Stimulated activated CD8-positive, alpha-beta memory T cell treated with anti-CD3 and anti-CD28 coated beads, Interleukin-15, amount 100 ng/mL, for 1 hour (primary cell): Measurements from ENCODE around the gene GNLY.
"Not testable (repeated sequence)": the region's sequence is repeated elsewhere in the genome, so short reads cannot be mapped to it uniquely, and the experiment has no call there.

Experiments
- DNase-seq: peaks from one replicate; pipeline ENCODE4 v3.0.0-alpha.2; 2020; ENCODE audit warnings: low read depth

GNLY gene

GRCh38 chr2:85665264-85665937 lies 28.8 kb upstream of the GNLY start:
- no peak for DNase-seq

- no peak for DNase-seq
Observed at GRCh38 chr2:85666016-85666415, 28.1 kb upstream of the GNLY start.

GRCh38 chr2:85666435-85667316 lies 27.5 kb upstream of the GNLY start:
- DNase-seq = no peak

DNA sequence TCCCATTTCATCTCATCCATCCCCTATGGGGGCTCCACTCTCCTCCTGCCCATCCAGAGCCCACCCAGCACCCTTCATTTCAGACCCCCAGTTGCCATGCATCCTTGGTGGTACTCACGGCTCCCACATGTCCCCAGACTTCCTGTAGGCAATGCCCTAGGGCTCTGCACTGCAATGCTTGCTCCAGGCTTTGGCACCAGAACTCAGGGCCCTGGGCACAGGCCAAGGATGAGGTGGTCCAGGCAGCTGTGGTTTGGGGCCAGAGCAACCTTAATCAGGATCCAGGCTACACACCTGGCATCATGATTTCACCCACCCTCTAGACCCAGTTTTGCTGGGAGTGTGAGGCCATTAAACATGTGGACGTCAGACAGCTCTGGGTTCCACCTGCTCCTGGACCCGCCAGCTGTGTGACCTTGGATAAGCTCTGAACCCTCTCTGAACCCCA lies 26.6 kb upstream of the GNLY start:
- DNase-seq = no peak

DNA sequence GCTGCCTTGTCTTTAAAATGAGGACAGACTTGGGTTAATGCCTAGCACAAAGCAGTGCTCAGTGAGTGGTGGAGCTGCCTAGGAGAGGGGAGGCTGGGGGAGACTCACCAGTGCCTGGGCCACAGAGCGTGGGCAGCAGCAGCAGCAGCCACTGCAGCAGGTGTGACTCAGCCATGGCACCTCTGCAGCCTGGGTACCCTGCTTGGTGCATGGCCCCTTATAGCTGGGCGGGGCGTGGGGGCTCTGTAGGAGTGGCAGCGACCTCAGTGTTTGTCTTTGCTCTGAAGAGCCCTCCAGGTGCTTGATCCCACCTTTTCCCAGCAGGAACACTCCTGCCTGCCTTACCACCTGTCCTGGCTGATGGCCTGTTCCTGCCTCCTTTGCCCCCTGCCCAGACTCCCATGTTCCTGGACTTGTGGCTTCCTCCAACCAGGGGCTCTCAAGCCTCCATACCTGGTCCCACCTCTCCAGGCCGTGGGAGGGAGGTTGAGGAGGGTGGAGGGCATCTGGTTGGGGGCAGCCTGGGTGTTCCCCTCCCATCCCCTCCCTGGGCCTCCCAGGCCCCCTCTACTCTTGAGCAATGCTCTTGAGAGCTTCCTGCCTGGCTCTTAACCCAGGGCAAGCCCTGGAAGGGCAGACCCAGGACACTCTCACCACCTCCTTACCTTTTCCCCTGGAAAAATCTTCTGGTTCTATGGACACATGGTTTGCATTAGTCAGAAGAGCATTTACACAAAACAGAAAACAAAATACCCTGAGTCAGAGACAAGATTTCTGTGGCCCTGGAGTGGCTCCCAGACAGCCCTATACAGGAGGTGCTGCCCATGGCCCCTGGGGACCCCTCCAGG lies 25.9 kb upstream of the GNLY start, which contains the start of gene SFTPB:
SFTPB (minus strand) TSS at position 191 of the 848 bp plus-strand sequence; CDS start at position 175, 16 bp downstream.
- no peak for DNase-seq

- no peak for DNase-seq
Observed at GRCh38 chr2:85668857-85669142, 25.4 kb upstream of the GNLY start.

GRCh38 chr2:85669549-85669948 lies 24.6 kb upstream of the GNLY start:
- no peak for DNase-seq

GRCh38 chr2:85670416-85670815 lies 23.7 kb upstream of the GNLY start:
- DNase-seq = not testable (repeated sequence)

DNA sequence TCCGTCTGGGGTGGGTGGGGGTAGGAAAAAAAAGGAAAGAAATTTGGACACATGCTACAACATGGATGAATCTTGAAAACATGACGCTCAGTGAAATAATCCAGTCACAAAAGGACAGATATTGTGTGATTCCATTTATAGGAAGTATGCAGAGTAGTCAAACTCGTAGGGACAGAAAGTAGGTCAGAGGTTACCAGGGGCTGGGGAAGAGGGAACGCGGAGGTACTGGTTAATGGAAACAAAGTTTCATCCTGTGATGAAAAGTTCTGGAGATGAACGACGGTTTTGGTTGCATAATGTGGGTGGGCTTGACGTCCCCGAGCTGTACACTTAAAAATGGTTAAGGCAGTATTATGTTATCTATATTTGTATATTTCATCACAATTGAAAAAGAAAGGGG lies 21.7 kb upstream of the GNLY start:
- no peak for DNase-seq

DNA sequence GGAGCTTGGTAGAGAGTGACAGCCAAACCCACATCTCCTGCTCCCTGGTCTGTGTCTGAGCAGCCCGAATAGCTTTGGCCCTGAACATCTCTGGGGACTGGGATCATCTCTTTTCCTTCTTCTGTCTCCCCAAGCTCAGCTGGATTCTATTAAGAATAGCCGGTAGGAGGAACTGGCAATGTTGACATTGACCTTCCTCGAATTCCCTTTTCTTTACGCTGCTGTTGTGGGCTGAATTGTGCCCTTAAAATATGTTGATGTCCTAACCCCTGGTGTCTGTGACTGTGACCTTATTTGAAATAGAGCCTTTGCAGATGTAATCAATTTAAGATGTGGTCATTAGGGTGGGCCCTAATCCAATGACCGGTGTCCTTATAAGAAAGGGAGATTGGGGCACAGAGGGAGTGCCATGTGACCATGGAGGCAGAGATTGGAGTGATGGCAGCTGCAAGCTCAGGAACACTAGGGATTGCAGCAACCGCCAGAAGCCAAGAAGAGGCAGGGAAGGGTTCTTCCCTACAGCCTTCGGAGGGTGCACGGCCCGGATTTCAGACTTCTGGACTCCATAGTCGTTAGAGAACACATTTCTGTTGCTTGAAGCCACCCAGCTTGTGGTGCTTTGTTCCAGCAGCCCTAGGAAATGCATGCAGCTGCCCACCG lies 20.3 kb upstream of the GNLY start:
- DNase-seq = no peak

DNA sequence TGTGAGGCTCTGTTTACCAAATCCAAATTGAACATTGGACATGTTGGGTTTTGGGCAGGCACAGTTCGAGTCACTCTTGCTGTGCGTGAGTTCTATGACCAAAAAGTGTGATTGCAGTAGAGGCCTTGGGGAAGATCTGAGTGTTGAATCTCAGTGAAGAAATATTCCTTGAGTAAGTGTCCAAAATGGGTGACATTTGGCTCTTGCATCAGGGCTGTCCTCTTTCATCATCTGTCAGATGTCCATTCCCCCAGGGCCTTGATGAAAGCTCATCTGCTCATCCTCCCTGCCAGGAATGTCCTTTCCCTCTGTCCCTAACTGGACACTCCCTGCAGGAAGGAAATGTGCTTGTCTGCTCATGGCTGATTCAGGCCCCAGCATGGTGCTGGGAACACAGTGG lies 19.7 kb upstream of the GNLY start:
- no peak for DNase-seq

- no peak for DNase-seq
Observed at GRCh38 chr2:85675427-85675826, 18.7 kb upstream of the GNLY start.

DNA sequence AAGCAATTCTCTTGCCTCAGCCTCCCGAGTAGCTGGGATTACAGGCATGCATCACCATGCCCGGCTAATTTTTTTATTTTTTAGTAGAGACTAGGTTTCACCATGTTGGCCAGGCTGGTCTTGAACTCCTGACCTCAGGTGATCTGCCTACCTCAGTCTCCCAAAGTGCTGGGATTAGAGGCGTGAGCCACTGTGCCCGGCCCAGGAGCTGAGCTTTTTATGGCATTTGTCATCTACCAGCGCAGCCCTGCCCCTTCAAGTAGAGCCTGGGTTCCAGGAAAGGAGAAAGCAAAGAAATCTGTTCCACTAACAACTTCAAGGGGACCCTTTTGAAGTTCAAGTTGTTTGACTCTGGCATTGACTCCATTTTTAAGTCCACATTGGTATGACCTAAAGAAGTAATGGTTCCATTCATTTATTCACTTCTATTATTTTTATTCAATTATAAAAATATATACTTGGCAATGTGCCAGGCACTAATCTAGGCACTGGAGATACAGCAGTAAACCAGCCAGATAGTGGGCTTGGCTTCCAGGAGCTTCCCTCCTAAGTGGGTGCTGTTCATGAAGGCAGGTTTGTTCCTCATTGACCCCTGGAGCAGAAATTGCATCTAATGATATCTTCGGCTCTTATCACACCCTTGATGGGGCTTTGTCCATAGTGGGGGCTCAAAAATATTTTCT lies 18.2 kb upstream of the GNLY start:
- DNase-seq = no peak

DNA sequence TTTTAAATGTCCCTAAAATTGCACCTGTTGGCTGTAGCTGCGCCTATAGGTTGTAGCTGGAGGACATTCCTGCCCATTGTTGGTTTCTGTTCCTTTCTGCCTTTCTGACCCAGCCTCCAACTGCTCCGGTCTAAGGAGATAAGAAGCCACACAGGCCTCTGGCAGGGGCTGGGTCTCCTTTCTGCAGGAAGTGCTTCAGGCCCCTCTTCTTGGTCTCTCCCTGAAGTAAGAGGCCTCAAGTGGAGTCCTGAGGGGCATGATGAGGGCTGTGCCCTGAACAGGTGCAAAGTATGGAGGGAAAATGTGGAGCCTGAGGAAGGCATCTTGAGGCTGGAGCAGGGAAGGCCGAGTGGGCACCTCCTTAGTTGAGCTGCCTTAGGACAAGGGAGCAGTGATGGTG lies 15.8 kb upstream of the GNLY start:
- DNase-seq = no peak

DNA sequence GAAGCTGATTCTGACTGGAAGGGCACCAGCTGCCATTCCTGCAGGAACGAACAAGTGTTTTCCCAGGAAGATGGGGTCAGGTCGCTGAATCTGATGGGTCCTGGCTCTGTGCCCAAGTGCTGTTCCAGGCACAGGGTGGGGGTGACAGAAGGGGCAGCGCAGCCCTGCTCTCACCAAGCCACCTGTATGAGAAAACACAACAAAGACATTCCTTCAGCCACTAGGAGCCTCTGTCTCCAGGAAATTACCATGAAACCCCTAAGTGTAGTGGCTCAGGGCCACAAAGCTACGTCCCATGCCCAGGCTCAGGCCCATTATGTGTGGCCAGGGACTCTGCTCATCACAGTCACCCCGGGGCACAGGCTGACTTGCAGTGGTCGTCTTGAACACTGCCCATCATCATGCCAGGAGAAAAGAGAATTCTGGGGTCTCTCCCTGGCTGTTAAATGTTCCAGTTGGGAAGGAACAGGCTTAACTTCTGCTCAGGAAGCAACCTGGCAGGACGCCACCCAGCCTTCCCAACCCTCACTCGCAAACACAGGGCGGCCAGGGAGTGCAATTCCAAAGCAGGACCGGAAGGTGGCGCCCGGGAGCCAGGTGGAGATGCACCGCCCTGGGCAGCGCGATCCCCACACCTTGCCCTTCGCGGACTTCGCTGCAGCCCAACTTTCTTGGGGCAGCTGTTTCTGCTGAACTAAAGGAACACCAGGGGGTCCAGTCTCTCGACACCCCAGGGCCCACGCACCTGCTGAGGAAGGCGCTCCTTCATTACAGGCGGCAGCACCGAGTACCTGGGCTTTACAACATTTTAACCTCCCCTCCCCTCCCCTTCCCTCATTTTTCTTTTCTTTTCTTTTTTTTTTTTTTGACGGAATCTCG lies 15.1 kb upstream of the GNLY start:
- peak; percentile 51 for DNase-seq

GRCh38 chr2:85680707-85681371 lies 13.3 kb upstream of the GNLY start:
- DNase-seq = no peak

- DNase-seq = no peak
Observed at GRCh38 chr2:85681372-85681763, 12.8 kb upstream of the GNLY start.

- DNase-seq = no peak
Observed at GRCh38 chr2:85681776-85682175, 12.4 kb upstream of the GNLY start.

DNA sequence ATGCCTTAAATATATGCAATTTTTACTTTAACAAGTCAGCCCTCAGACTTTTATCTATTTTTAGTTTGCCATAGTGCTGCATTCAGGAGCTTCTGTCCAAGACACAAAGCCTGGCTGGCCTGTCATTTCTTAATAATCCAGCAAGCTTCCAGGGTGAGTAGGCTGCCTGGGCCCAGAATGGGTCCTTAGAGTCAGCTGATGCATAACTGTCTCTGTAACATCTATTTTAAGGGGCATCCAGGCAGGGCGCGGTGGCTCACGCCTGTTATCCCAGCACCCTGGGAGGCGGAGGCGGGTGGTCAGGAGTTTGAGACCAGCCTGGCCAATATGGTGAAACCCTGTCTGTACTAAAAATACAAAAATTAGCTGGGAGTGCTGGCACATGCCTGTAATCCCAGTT lies 11.8 kb upstream of the GNLY start:
- no peak for DNase-seq

DNA sequence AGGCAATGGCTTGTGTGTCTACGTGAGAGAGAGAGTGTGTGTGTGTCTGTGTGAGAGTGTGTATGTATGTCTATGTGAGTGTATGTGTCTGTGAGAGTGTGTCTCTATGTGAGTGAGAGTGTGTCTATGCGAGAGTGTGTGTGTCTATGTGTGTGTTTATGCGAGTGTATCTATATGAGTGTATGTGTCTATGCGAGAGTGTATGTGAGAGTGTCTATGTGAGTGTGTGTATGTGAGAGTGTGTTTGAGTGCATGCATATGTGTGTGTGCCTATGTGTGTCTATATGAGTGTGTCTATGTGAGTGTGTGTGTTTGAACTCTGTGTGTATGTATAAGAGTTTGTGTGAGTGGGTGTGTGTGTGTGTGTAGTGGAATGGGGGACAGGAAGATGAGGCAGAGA lies 9.8 kb upstream of the GNLY start:
- DNase-seq = no peak
